ENCODE results near the gene WDR33.

Gene WDR33

GRCh38 chr2:127701193-127701650 lies 109.7 kb downstream of the WDR33 start, which contains the start of gene SFT2D3:
Gene SFT2D3 (plus strand): TSS chr2:127701497. CDS start chr2:127701529, 32 bp downstream.
- TF ChIP-seq JUND (IDR thresholded peaks at IDR 0.05; ENCODE audit: low read depth), result no peak
- peak; percentile 88 to 93 for DNase-seq (ENCODE audit: low read depth in 1 of 2, low spot score in 1 of 2)
- in situ Hi-C loops (cut with HindIII; ENCODE audit: low pct_unique_long_range_greater_than_20kb, low sequenced_read_pairs), result no loop called here

GRCh38 chr2:127700527-127701192 lies 110.3 kb downstream of the WDR33 start:
- TF ChIP-seq JUND (IDR thresholded peaks at IDR 0.05; ENCODE audit: low read depth), result no peak
- peak in 1 of 2 experiments; percentile 14 for DNase-seq (ENCODE audit: low read depth in 1 of 2, low spot score in 1 of 2)
- in situ Hi-C loops (cut with HindIII; ENCODE audit: low pct_unique_long_range_greater_than_20kb, low sequenced_read_pairs), result no loop called here

GRCh38 chr2:127698553-127699355 lies 112.2 kb downstream of the WDR33 start:
- TF ChIP-seq JUND (IDR thresholded peaks at IDR 0.05; ENCODE audit: low read depth), result no peak
- in situ Hi-C loops (cut with HindIII; ENCODE audit: low pct_unique_long_range_greater_than_20kb, low sequenced_read_pairs), result no loop called here
- DNase-seq (ENCODE audit: low read depth in 1 of 2, low spot score in 1 of 2), result no peak

GRCh38 chr2:127697482-127698180 lies 113.3 kb downstream of the WDR33 start:
- in situ Hi-C loops (cut with HindIII; ENCODE audit: low pct_unique_long_range_greater_than_20kb, low sequenced_read_pairs), result no loop called here
- no peak for DNase-seq (ENCODE audit: low read depth in 1 of 2, low spot score in 1 of 2)
- no peak for TF ChIP-seq JUND (IDR thresholded peaks at IDR 0.05; ENCODE audit: low read depth)

GRCh38 chr2:127695491-127696472 lies 115.2 kb downstream of the WDR33 start:
- in situ Hi-C loops (cut with HindIII; ENCODE audit: low pct_unique_long_range_greater_than_20kb, low sequenced_read_pairs), result no loop called here
- DNase-seq (ENCODE audit: low read depth in 1 of 2, low spot score in 1 of 2), result no peak
- no peak for TF ChIP-seq JUND (IDR thresholded peaks at IDR 0.05; ENCODE audit: low read depth)

GRCh38 chr2:127694986-127695385 lies 116.0 kb downstream of the WDR33 start:
- in situ Hi-C loops (cut with HindIII; ENCODE audit: low pct_unique_long_range_greater_than_20kb, low sequenced_read_pairs), result no loop called here
- no peak for TF ChIP-seq JUND (IDR thresholded peaks at IDR 0.05; ENCODE audit: low read depth)

GRCh38 chr2:127690696-127691095 lies 120.3 kb downstream of the WDR33 start:
- no peak for DNase-seq (ENCODE audit: low read depth in 1 of 2, low spot score in 1 of 2)
- in situ Hi-C loops (cut with HindIII; ENCODE audit: low pct_unique_long_range_greater_than_20kb, low sequenced_read_pairs), result no loop called here
- no peak for TF ChIP-seq JUND (IDR thresholded peaks at IDR 0.05; ENCODE audit: low read depth)

More at GRCh38 chr2:127694986-127695385, 116.0 kb downstream of the WDR33 start:
- DNase-seq (ENCODE audit: low read depth in 1 of 2, low spot score in 1 of 2), result no peak

- no peak for TF ChIP-seq JUND (IDR thresholded peaks at IDR 0.05; ENCODE audit: low read depth)
- in situ Hi-C loops (cut with HindIII; ENCODE audit: low pct_unique_long_range_greater_than_20kb, low sequenced_read_pairs), result no loop called here
- DNase-seq (ENCODE audit: low read depth in 1 of 2, low spot score in 1 of 2), result no peak
Measured at GRCh38 chr2:127688405-127688804, 122.6 kb downstream of the WDR33 start.

- no peak for TF ChIP-seq JUND (IDR thresholded peaks at IDR 0.05; ENCODE audit: low read depth)
- in situ Hi-C loops (cut with HindIII; ENCODE audit: low pct_unique_long_range_greater_than_20kb, low sequenced_read_pairs), result no loop called here
Measured at GRCh38 chr2:127685410-127686080, 125.4 kb downstream of the WDR33 start.

GRCh38 chr2:127683757-127684156 lies 127.2 kb downstream of the WDR33 start:
- no peak for TF ChIP-seq JUND (IDR thresholded peaks at IDR 0.05; ENCODE audit: low read depth)
- in situ Hi-C loops (cut with HindIII; ENCODE audit: low pct_unique_long_range_greater_than_20kb, low sequenced_read_pairs), result no loop called here
- DNase-seq (ENCODE audit: low read depth in 1 of 2, low spot score in 1 of 2), result no peak

More at GRCh38 chr2:127685410-127686080, 125.4 kb downstream of the WDR33 start:
- no peak for DNase-seq (ENCODE audit: low read depth in 1 of 2, low spot score in 1 of 2)

GRCh38 chr2:127683056-127683455 lies 127.9 kb downstream of the WDR33 start:
- TF ChIP-seq JUND (IDR thresholded peaks at IDR 0.05; ENCODE audit: low read depth), result no peak
- in situ Hi-C loops (cut with HindIII; ENCODE audit: low pct_unique_long_range_greater_than_20kb, low sequenced_read_pairs), result no loop called here

More at GRCh38 chr2:127683056-127683455, 127.9 kb downstream of the WDR33 start:
- no peak for DNase-seq (ENCODE audit: low read depth in 1 of 2, low spot score in 1 of 2)
